Keratinocyte (primary cell): ENCODE results near the gene PTPN2. TPM values are rescaled to one million over a fixed set of nuclear protein-coding genes. Genes with fewer than 3 reads are reported as not detected.

Experiments
- DNase-seq: peaks from one replicate; pipeline ENCODE4 v3.0.0-alpha.2; 2011; ENCODE audit warnings: low read depth, missing footprints, low spot score
- FAIRE-seq: peaks from 2 replicates; lab custom pipeline; 2011; peaks lifted over from hg19 to GRCh38; lab: Jason Lieb, UNC
- H2AFZ ChIP-seq: 2 replicates; pipeline ENCODE4 v1.6.0; 2012; ENCODE audit warnings: low read length, control low read depth, inconsistent platforms; ENCODE audit not compliant: control insufficient read depth
- H3K27ac ChIP-seq: 2 replicates; pipeline ENCODE4 v1.5.1; 2011; ENCODE audit warnings: low read length; ENCODE audit not compliant: control insufficient read depth, insufficient read depth
- H3K27me3 ChIP-seq: 3 replicates; pipeline ENCODE4 v1.6.0; 2011; ENCODE audit warnings: low read length; ENCODE audit not compliant: control insufficient read depth, insufficient read depth; ENCODE audit errors: extremely low read depth
- H3K36me3 ChIP-seq, 2 experiments: 2 replicates in 1 of 2; 3 replicates in 1 of 2; pipeline ENCODE4 v1.5.1; 2011; ENCODE audit warnings: low read length in 2 of 2, mild to moderate bottlenecking in 1 of 2; ENCODE audit not compliant: control insufficient read depth in 2 of 2, insufficient read depth in 2 of 2; ENCODE audit errors: extremely low read depth in 1 of 2
- H3K4me1 ChIP-seq: 3 replicates; pipeline ENCODE4 v1.5.1; 2011; ENCODE audit warnings: low read length; ENCODE audit not compliant: control insufficient read depth, insufficient read depth; ENCODE audit errors: extremely low read depth
- H3K4me2 ChIP-seq: 3 replicates; pipeline ENCODE4 v1.6.0; 2011; ENCODE audit warnings: low read depth, low read length; ENCODE audit not compliant: control insufficient read depth, insufficient read depth; ENCODE audit errors: extremely low read depth
- H3K4me3 ChIP-seq, 3 experiments: fragments of 200-600 bp in 1 of 3; sonication (generic) in 1 of 3; 2 replicates in 2 of 3; 3 replicates in 1 of 3; pipeline ENCODE4 v1.5.1; 2011 to 2016; ENCODE audit warnings: low read length in 3 of 3, mild to moderate bottlenecking in 3 of 3, control low read depth in 2 of 3, inconsistent platforms in 1 of 3, low read depth in 1 of 3, mixed read lengths in 1 of 3, mixed run types in 1 of 3, moderate library complexity in 1 of 3; ENCODE audit not compliant: control insufficient read depth in 2 of 3, insufficient read depth in 2 of 3; ENCODE audit errors: extremely low read depth in 1 of 3
- H3K79me2 ChIP-seq: 2 replicates; pipeline ENCODE4 v1.6.0; 2012; ENCODE audit warnings: low read length; ENCODE audit not compliant: control insufficient read depth, insufficient read depth
- H3K9ac ChIP-seq: 3 replicates; pipeline ENCODE4 v1.6.0; 2011; ENCODE audit warnings: low read length; ENCODE audit not compliant: control insufficient read depth, insufficient read depth; ENCODE audit errors: extremely low read depth
- H3K9me1 ChIP-seq: 3 replicates; pipeline ENCODE4 v1.6.0; 2011; ENCODE audit warnings: low read length; ENCODE audit not compliant: control insufficient read depth, insufficient read depth; ENCODE audit errors: extremely low read depth
- H3K9me3 ChIP-seq: 2 replicates; pipeline ENCODE4 v1.5.1; 2012; ENCODE audit warnings: low read depth, low read length; ENCODE audit not compliant: control insufficient read depth
- H4K20me1 ChIP-seq: 3 replicates; pipeline ENCODE4 v1.6.0; 2011; ENCODE audit warnings: low read length; ENCODE audit not compliant: control insufficient read depth, insufficient read depth; ENCODE audit errors: extremely low read depth
- CTCF ChIP-seq, 3 experiments: IDR thresholded peaks in 1 of 3; conservative IDR thresholded peaks in 1 of 3; optimal IDR thresholded peaks in 1 of 3; 2 replicates in 2 of 3; 3 replicates in 1 of 3; pipeline versions ENCODE3 to v1.5.1; 2011; ENCODE audit warnings: low read length in 3 of 3, mild to moderate bottlenecking in 3 of 3, moderate library complexity in 2 of 3, control low read depth in 1 of 3, inconsistent platforms in 1 of 3; ENCODE audit not compliant: insufficient read depth in 2 of 3; ENCODE audit errors: extremely low read depth in 1 of 3
- EZH2 ChIP-seq: IDR thresholded peaks from one replicate; pipeline ENCODE4 v1.6.1; 2012; ENCODE audit warnings: inconsistent platforms, mild to moderate bottlenecking, low read length, moderate library complexity
- dilution Hi-C: fragments of 300-500 bp; cut with MboI; formaldehyde crosslinking; loops from one replicate; pipeline ENCODE4 v1.7.0; 2020; ENCODE audit warnings: low sequenced_read_pairs; ENCODE audit not compliant: extremely low pct_ligation_motif_present
- polyA plus RNA-seq, 5 experiments: library from polyadenylated mRNA; depleted of rRNA in 3 of 5; stranded (reverse) in 3 of 5; stranded (forward) in 1 of 5; unstranded in 1 of 5; fragments of >200 nt; gene quantifications; 1 replicate in 1 of 5; 2 replicates in 3 of 5; 3 replicates in 1 of 5; pipeline versions ENCODE4 v1.2.1 to v1.2.3, GENCODE V29; 2011 to 2012; ENCODE audit warnings: missing spikeins in 2 of 5, low read depth in 1 of 5, low replicate concordance in 1 of 5

PTPN2 gene
- polyA plus RNA-seq, 1 donor (not counting 4 experiments of a cell fraction or from before 2014, with no cell fraction given) = 39.9 TPM

- dilution Hi-C loops = no loop called here
- Histone ChIP-seq H3K4me1 (no peaks in the 10 kb centered on the region), H3K27me3 (no peaks in the 10 kb centered on the region)
Observed at GRCh38 chr18:12772111-12772510, 111.9 kb downstream of the PTPN2 start.

GRCh38 chr18:12770469-12771219, 113.4 kb downstream of the PTPN2 start:
- H3K27ac ChIP-seq = no peak overlapping the region
- H3K9me3 ChIP-seq = no peaks in the 10 kb centered on the region
- FAIRE-seq = no peak
- no peaks in the 10 kb centered on the region for H3K27me3 ChIP-seq
- no peak overlapping the region for H2AFZ ChIP-seq
- H3K4me3 ChIP-seq = no peak overlapping the region
- H3K4me1 ChIP-seq = no peaks in the 10 kb centered on the region
- no peak for TF ChIP-seq CTCF (optimal IDR thresholded peaks at IDR 0.05 in 1 of 3, IDR thresholded peaks at IDR 0.05 in 1 of 3, conservative IDR thresholded peaks at IDR 0.05 in 1 of 3; ENCODE audit: extremely low read depth in 1 of 3, insufficient read depth in 2 of 3, low read length in 3 of 3)
- no peak for TF ChIP-seq EZH2
- H3K79me2 ChIP-seq = no peaks in the 10 kb centered on the region
- no peaks in the 10 kb centered on the region for H3K9me1 ChIP-seq
- H3K9ac ChIP-seq = no peak overlapping the region
- H3K4me2 ChIP-seq = no peak overlapping the region
- dilution Hi-C loops = no loop called here
- DNase-seq = no peak
- H4K20me1 ChIP-seq = no peaks in the 10 kb centered on the region
- no peaks in the 10 kb centered on the region for H3K36me3 ChIP-seq

More at GRCh38 chr18:12772111-12772510, 111.9 kb downstream of the PTPN2 start:
- Histone ChIP-seq H3K4me3 (no peak overlapping the region), H3K9me1 (no peaks in the 10 kb centered on the region), H2AFZ (no peak overlapping the region), H3K27ac (no peak overlapping the region), H3K4me2 (no peak overlapping the region), H3K9ac (no peak overlapping the region), H3K36me3 (no peaks in the 10 kb centered on the region), H3K9me3 (no peaks in the 10 kb centered on the region), H4K20me1 (no peaks in the 10 kb centered on the region), H3K79me2 (no peaks in the 10 kb centered on the region)
- no peak for FAIRE-seq
- DNase-seq = no peak
- TF ChIP-seq EZH2 (no peak), CTCF (optimal IDR thresholded peaks at IDR 0.05 in 1 of 3, IDR thresholded peaks at IDR 0.05 in 1 of 3, conservative IDR thresholded peaks at IDR 0.05 in 1 of 3; ENCODE audit: extremely low read depth in 1 of 3, insufficient read depth in 2 of 3, low read length in 3 of 3) (no peak)
